Activated T-cell treated with anti-CD3 and anti-CD28 coated beads, Interleukin-2, amount 50 U/mL, for 24 hours (primary cell): ENCODE data around the gene ZC3HAV1L.
"Not testable (repeated sequence)": the region's sequence is repeated elsewhere in the genome, so short reads cannot be mapped to it uniquely, and the experiment has no call there.

ENCODE experiments used
- DNase-seq: peaks from one replicate; pipeline ENCODE4 v3.0.0-alpha.2; 2020
- H3K27ac Mint-ChIP-seq: 2 replicates; pipeline ENCODE4 v1.8.0; 2020; ENCODE audit warnings: mild to moderate bottlenecking, mixed read lengths
- H3K27me3 Mint-ChIP-seq: 2 replicates; pipeline ENCODE4 v1.8.0; 2020; ENCODE audit warnings: mixed read lengths
- H3K36me3 Mint-ChIP-seq: 2 replicates; pipeline ENCODE4 v1.8.0; 2020; ENCODE audit warnings: low read depth, mixed read lengths
- H3K4me1 Mint-ChIP-seq: 2 replicates; pipeline ENCODE4 v1.8.0; 2020; ENCODE audit warnings: low read depth, mixed read lengths
- H3K4me3 Mint-ChIP-seq: 2 replicates; pipeline ENCODE4 v1.8.0; 2020; ENCODE audit warnings: mild to moderate bottlenecking, moderate library complexity, mixed read lengths
- H3K9me3 Mint-ChIP-seq: 2 replicates; pipeline ENCODE4 v1.8.0; 2020; ENCODE audit warnings: mixed read lengths

Gene ZC3HAV1L

DNA sequence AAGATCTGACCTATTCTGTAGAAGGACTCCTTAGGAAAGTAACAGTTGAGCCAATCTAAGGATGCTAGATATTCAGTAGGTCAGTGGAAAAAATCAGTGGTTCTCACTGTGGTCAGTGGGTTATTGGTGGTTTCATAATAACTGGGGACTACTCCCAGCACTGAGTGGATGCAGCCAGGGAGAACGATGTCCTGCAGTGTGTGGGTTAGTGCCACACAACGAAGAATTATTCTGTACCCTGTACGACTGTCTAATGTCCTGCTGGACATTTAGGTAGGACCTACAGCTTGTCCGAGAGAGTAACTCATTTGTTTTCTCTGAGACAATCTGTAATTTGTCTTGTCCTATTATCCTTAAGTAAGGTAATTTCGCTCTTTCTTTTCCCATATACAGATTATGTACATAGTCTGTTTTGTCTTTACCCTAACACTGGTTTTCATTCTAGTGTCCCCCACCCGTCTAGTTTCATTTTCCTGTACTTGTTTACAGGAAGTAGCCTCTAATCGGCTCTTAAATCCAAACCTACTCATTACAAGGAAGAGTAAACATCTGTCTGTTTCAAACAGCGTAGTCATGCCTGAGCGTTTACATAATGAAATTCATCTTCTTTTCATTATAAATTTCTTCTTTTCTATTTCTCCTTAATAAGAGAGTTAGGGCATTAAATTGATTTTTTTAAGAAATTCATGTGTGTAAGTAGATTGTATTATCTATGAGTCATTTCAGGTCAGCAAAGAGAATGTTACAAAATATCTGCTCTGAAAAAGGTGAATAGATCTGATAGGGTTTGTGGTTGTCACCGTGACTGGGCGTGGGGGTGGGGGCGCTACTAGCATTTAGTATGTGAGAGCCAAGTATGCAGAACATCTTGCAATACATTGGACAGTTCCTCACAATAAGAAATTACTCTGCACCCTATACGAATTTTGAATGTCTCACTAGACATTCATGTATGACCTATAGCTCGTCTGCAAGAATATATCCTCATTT is 8.3 kb upstream of the ZC3HAV1L start:
- Mint-ChIP-seq H3K4me1 (peaks cover 66% of the 10 kb centered on the region), H3K4me3 (no peak overlapping the region), H3K27ac (peak overlapping the region; percentile 71), H3K36me3 (peaks cover 60% of the 10 kb centered on the region), H3K27me3 (no peaks in the 10 kb centered on the region), H3K9me3 (peaks cover 3% of the 10 kb centered on the region)
- DNase-seq: peak; percentile 75

GRCh38 chr7:139041378-139042085 is 5.7 kb upstream of the ZC3HAV1L start:
- Mint-ChIP-seq H3K27me3 (no peaks in the 10 kb centered on the region), H3K9me3 (peaks cover 3% of the 10 kb centered on the region), H3K36me3 (peaks cover 34% of the 10 kb centered on the region), H3K27ac (peak overlapping the region; percentile 3), H3K4me1 (peaks cover 47% of the 10 kb centered on the region), H3K4me3 (no peak overlapping the region)
- no peak for DNase-seq

DNA sequence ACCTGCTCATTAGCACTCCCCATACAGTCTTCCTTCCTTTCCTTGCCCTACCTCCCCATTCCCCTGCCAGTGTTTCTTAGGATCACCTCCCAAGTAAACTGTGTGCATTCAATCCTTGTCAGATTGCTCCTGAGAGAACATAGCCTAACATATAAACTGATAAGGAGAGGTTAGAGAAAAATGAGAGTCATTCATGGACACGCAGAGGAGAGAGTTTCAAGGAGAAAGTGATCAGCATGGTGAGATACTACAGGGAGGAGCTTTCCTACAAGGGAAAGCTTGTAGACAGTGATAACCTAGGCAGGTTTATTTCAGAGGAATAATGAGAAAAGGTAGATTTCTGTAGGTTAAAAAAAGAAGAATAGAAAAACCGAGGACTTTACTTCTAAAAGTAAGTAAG is 2.8 kb upstream of the ZC3HAV1L start:
- peaks cover 21% of the 10 kb centered on the region for H3K36me3 Mint-ChIP-seq
- H3K4me3 Mint-ChIP-seq: no peak overlapping the region
- DNase-seq: no peak
- no peak overlapping the region for H3K27ac Mint-ChIP-seq
- H3K27me3 Mint-ChIP-seq: no peaks in the 10 kb centered on the region
- no peaks in the 10 kb centered on the region for H3K9me3 Mint-ChIP-seq
- H3K4me1 Mint-ChIP-seq: peaks cover 39% of the 10 kb centered on the region

DNA sequence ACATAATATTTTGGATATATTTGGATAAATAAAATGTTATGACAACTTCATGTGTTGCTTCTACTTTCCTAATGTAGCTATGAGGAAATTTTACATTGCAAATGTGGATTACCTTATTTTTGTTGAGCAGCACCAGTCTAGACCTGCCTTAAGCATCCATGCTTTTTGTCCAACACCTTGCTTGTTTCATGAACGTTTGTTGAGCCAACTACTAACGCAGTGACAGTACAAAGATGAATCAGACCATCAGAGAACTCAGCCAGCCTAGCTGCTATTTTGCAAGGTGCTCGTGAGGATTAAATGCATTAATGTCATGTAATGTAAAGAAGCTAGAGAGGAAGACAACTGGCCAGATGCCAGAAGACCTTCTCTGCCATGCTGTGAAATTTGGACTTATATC is 1.1 kb upstream of the ZC3HAV1L start:
- H3K4me3 Mint-ChIP-seq: peak overlapping the region; percentile 74
- H3K4me1 Mint-ChIP-seq: peaks cover 33% of the 10 kb centered on the region
- H3K27me3 Mint-ChIP-seq: no peaks in the 10 kb centered on the region
- no peaks in the 10 kb centered on the region for H3K9me3 Mint-ChIP-seq
- DNase-seq: no peak
- H3K27ac Mint-ChIP-seq: no peak overlapping the region
- H3K36me3 Mint-ChIP-seq: peaks cover 30% of the 10 kb centered on the region

GRCh38 chr7:139034855-139035585 is 822 bp downstream of the ZC3HAV1L start:
- H3K36me3 Mint-ChIP-seq: peaks cover 42% of the 10 kb centered on the region
- H3K4me3 Mint-ChIP-seq: peak overlapping the region; percentile 83
- H3K27ac Mint-ChIP-seq: peak overlapping the region; percentile 82

DNA sequence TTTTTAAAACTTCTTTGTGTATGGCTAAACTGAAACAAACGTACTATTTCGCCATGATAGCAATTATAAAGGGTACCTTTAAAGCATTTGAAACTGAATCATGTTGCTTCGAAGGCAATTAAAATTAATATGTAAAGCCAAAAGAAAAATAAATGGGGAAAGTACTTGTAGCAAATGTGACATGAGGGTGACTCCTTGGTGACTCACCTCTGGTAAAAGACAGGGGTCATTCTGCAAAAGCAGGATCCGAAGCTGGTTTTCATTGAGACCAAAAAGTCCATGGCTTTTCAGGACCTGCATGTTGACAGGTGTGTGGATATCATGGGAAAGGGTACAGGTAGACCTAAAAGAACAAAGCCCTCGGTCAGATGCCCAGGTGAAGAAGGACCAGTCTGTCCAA is 1.5 kb downstream of the ZC3HAV1L start:
- DNase-seq: no peak
- H3K27me3 Mint-ChIP-seq: no peaks in the 10 kb centered on the region
- no peaks in the 10 kb centered on the region for H3K9me3 Mint-ChIP-seq
- peaks cover 49% of the 10 kb centered on the region for H3K36me3 Mint-ChIP-seq
- H3K4me3 Mint-ChIP-seq: peak overlapping the region; percentile 83
- H3K27ac Mint-ChIP-seq: peak overlapping the region; percentile 82
- peaks cover 28% of the 10 kb centered on the region for H3K4me1 Mint-ChIP-seq

More at GRCh38 chr7:139034855-139035585, 822 bp downstream of the ZC3HAV1L start:
- peaks cover 28% of the 10 kb centered on the region for H3K4me1 Mint-ChIP-seq
- DNase-seq: no peak
- H3K27me3 Mint-ChIP-seq: no peaks in the 10 kb centered on the region
- no peaks in the 10 kb centered on the region for H3K9me3 Mint-ChIP-seq

DNA sequence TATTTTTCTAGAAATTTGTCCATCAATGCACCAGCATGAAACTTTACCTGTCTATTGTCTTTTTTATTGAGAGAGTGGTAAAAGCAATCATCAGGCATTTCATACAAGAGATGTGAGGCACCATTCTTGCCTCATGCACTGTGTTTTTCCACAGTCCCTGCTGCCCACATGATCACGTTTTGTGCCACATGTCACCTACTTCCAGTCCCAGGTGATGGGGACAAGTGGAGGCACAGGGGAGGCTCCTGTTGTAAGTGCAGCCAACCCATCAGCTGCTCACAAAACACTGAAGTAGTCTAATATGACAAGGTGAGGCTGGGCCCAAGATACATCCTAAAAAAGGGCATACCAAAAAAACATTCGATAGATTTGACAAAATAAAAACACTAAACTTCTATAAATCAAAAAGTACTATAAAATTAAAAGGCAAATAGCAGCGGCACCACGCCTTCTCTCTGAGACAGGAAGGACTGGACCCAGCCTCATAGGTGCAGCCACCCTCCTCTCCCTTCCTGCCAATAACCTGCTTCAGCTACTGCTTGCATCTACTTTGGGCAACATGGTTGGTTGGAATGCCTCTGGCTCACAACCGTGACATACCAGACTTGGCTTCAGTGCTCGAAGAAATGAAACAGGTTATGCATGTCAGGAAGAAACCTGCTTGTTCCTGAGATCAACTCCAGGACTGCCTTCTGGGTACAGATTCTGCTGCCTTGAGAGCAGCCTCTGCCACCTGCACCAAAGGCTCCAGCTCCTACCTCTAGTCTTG is 2.3 kb downstream of the ZC3HAV1L start:
- no peak overlapping the region for H3K27ac Mint-ChIP-seq
- H3K9me3 Mint-ChIP-seq: no peaks in the 10 kb centered on the region

DNA sequence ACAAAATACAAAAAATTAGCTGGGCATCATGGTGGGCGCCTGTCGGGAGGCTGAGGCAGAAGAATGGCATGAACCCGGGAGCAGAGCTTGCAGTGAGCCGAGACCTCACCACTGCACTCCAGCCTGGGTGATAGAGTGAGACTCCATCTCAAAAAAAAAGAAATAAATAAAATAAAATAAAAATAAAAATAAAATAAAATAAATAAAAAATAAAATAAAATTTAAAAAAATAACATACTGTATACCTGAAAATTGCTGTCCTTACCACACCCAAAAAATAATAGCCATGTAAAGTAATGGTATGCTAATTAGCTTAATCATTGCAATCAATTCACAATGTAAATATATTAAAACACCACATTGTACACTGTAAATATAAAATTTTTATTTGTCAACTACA is 3.4 kb downstream of the ZC3HAV1L start:
- no peak for DNase-seq
- Mint-ChIP-seq H3K36me3 (peaks cover 67% of the 10 kb centered on the region), H3K27ac (no peak overlapping the region)

More for the DNA sequence above, 2.3 kb downstream of the ZC3HAV1L start:
- Mint-ChIP-seq H3K4me3 (peak overlapping the region; percentile 83), H3K27me3 (no peaks in the 10 kb centered on the region), H3K36me3 (peaks cover 57% of the 10 kb centered on the region), H3K4me1 (peaks cover 28% of the 10 kb centered on the region)
- no peak for DNase-seq

DNA sequence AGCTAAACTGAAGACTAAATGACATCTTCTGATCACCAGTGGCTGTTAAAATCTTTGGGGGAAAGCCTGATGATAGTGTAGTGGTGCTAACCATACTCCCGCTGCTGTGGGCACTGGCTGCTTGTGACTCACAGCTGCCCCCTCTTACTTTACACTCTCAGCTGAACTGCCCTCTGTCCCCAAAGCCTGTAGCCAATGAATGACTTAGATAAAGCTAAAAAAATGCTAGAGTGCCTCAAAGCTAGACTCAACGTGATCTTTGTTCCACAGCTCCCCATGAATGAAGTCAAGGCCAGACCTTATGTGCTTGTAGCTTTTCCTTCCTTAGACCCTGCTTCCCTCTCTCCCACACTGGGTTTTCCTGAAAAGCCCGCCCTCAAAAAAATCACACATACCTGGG is 6.5 kb downstream of the ZC3HAV1L start:
- H3K27ac Mint-ChIP-seq: no peak overlapping the region
- H3K36me3 Mint-ChIP-seq: peaks cover 89% of the 10 kb centered on the region
- DNase-seq: no peak
- no peaks in the 10 kb centered on the region for H3K27me3 Mint-ChIP-seq
- H3K9me3 Mint-ChIP-seq: no peaks in the 10 kb centered on the region
- H3K4me3 Mint-ChIP-seq: no peak overlapping the region
- H3K4me1 Mint-ChIP-seq: peaks cover 13% of the 10 kb centered on the region

More for the DNA sequence above, 3.4 kb downstream of the ZC3HAV1L start:
- no peak overlapping the region for H3K4me3 Mint-ChIP-seq
- no peaks in the 10 kb centered on the region for H3K27me3 Mint-ChIP-seq
- H3K4me1 Mint-ChIP-seq: peaks cover 29% of the 10 kb centered on the region
- no peaks in the 10 kb centered on the region for H3K9me3 Mint-ChIP-seq

GRCh38 chr7:139026551-139026950 is 9.3 kb downstream of the ZC3HAV1L start:
- H3K4me1 Mint-ChIP-seq: peaks cover 2% of the 10 kb centered on the region
- H3K4me3 Mint-ChIP-seq: no peak overlapping the region
- no peaks in the 10 kb centered on the region for H3K9me3 Mint-ChIP-seq
- DNase-seq: no peak
- H3K36me3 Mint-ChIP-seq: peaks cover 83% of the 10 kb centered on the region
- no peaks in the 10 kb centered on the region for H3K27me3 Mint-ChIP-seq
- H3K27ac Mint-ChIP-seq: no peak overlapping the region

DNA sequence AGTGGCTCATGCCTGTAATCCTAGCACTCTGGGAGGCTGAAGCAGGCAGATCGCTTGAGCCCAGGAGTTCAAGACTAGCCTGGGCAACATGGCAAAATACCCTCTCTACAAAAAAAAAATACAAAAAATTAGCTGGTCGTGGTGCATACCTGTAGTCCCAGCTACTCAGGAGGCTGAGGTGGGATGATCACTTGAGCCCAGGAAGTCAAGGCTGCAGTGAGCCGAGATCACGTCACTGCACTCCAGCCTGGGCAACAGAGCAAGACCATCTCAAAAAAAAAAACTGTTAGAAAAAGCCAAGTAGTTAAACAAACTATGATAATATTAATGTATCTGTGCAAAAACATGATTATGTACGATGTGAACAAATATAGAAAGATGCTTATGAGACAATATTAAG is 10.0 kb downstream of the ZC3HAV1L start:
- DNase-seq, H3K9me3 Mint-ChIP-seq, H3K4me3 Mint-ChIP-seq, H3K27me3 Mint-ChIP-seq, H3K4me1 Mint-ChIP-seq, H3K27ac Mint-ChIP-seq: not testable (repeated sequence)
- H3K36me3 Mint-ChIP-seq: peaks cover 77% of the 10 kb centered on the region

DNA sequence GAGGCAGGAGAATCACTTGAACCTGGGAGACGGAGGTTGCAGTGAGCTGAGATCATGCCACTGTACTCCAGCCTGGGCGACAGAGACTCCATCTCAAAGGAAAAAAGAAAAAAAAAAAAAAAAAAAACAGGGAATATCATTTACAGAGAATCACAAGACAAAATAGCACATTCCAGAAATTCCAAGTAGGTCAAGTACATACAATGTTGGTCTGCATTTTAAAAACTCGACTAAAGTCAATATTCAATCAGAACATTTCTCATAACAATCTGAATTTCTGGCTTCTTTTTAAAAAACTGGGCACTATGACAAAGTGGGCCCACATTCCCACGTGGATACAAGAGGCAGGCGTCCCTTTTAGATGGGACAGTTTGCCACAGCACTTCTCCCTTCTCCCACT is 12.8 kb downstream of the ZC3HAV1L start:
- peaks cover 58% of the 10 kb centered on the region for H3K36me3 Mint-ChIP-seq
- no peak overlapping the region for H3K27ac Mint-ChIP-seq

DNA sequence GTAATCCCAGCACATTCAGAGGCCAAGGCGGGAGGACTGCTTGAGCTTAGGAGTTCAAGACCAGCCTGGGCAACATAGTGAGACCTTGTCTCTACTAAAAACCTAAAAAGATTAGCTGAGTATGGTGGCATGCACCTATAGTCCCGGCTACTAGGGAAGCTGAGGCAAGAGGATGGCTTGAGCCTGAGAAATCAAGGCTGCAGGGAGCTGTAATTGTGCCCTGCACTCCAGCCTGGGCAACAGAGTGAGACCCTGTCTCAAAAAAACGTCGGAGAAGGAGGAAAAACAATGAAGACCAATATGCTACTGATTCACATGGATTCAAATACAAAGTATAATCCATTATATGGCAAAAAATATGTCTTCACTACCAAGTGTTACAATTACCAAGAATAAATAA is 13.6 kb downstream of the ZC3HAV1L start:
- no peaks in the 10 kb centered on the region for H3K9me3 Mint-ChIP-seq
- no peak for DNase-seq
- no peak overlapping the region for H3K27ac Mint-ChIP-seq
- H3K27me3 Mint-ChIP-seq: no peaks in the 10 kb centered on the region
- peaks cover 51% of the 10 kb centered on the region for H3K36me3 Mint-ChIP-seq
- H3K4me1 Mint-ChIP-seq: peaks cover 3% of the 10 kb centered on the region
- H3K4me3 Mint-ChIP-seq: no peak overlapping the region

More for the DNA sequence above, 12.8 kb downstream of the ZC3HAV1L start:
- no peaks in the 10 kb centered on the region for H3K4me1 Mint-ChIP-seq
- no peaks in the 10 kb centered on the region for H3K9me3 Mint-ChIP-seq
- H3K27me3 Mint-ChIP-seq: no peaks in the 10 kb centered on the region
- H3K4me3 Mint-ChIP-seq: no peak overlapping the region
- DNase-seq: no peak

GRCh38 chr7:139018910-139019309 is 16.9 kb downstream of the ZC3HAV1L start:
- Mint-ChIP-seq H3K4me3 (no peak overlapping the region), H3K27me3 (no peaks in the 10 kb centered on the region), H3K9me3 (no peaks in the 10 kb centered on the region), H3K4me1 (peaks cover 5% of the 10 kb centered on the region), H3K27ac (no peak overlapping the region), H3K36me3 (peaks cover 22% of the 10 kb centered on the region)
- no peak for DNase-seq
